H9 (cell line): Measurements from ENCODE around the gene ANO6. TPM values are rescaled to one million over a fixed set of nuclear protein-coding genes. Genes with fewer than 3 reads are reported as not detected.

ENCODE experiments used
- DNase-seq: peaks from one replicate; pipeline ENCODE4 v3.0.0-alpha.2; 2017
- H2AFZ ChIP-seq: one replicate; pipeline ENCODE4 v1.6.1; 2013; ENCODE audit warnings: mild to moderate bottlenecking, low read length, control low read depth, moderate library complexity
- H2AK5ac ChIP-seq: 2 replicates; pipeline ENCODE4 v1.6.1; 2013; ENCODE audit warnings: low read length, control low read depth, mixed read lengths; ENCODE audit not compliant: insufficient read length
- H2BK120ac ChIP-seq: one replicate; pipeline ENCODE4 v1.6.1; 2013; ENCODE audit warnings: low read depth, mild to moderate bottlenecking, low read length, control low read depth, inconsistent platforms; ENCODE audit not compliant: poor library complexity, severe bottlenecking
- H2BK12ac ChIP-seq: 2 replicates; pipeline ENCODE4 v1.6.1; 2013; ENCODE audit warnings: low read length, control low read depth, mixed read lengths, low read depth; ENCODE audit not compliant: insufficient read length
- H2BK15ac ChIP-seq: 2 replicates; pipeline ENCODE4 v1.6.1; 2013; ENCODE audit warnings: low read depth, low read length, control low read depth
- H2BK20ac ChIP-seq: one replicate; pipeline ENCODE4 v1.6.1; 2013; ENCODE audit warnings: low read depth, mild to moderate bottlenecking, low read length, control low read depth, inconsistent platforms; ENCODE audit not compliant: poor library complexity, severe bottlenecking
- H2BK5ac ChIP-seq: 2 replicates; pipeline ENCODE4 v1.6.1; 2013; ENCODE audit warnings: low read length, control low read depth, mixed read lengths; ENCODE audit not compliant: insufficient read length
- H3K14ac ChIP-seq: 2 replicates; pipeline ENCODE4 v1.6.1; 2013; ENCODE audit warnings: low read length, control low read depth; ENCODE audit not compliant: insufficient read depth
- H3K18ac ChIP-seq: 2 replicates; pipeline ENCODE4 v1.6.1; 2013; ENCODE audit warnings: low read depth, mild to moderate bottlenecking, mixed read lengths, low read length, control low read depth; ENCODE audit not compliant: insufficient read length
- H3K23ac ChIP-seq: 2 replicates; pipeline ENCODE4 v1.6.1; 2013; ENCODE audit warnings: low read length, control low read depth, mixed read lengths, low read depth; ENCODE audit not compliant: insufficient read length
- H3K23me2 ChIP-seq: 2 replicates; pipeline ENCODE4 v1.6.1; 2013; ENCODE audit warnings: low read depth, mild to moderate bottlenecking, mixed read lengths, low read length, control low read depth; ENCODE audit not compliant: insufficient read length, poor library complexity, severe bottlenecking
- H3K27ac ChIP-seq: 2 replicates; pipeline ENCODE4 v1.5.1; 2013; ENCODE audit warnings: low read length, control low read depth, mixed read lengths, low read depth; ENCODE audit not compliant: insufficient read length
- H3K27me3 ChIP-seq: 2 replicates; pipeline ENCODE4 v1.6.1; 2013; ENCODE audit warnings: low read length, control low read depth, inconsistent platforms; ENCODE audit not compliant: insufficient read depth
- H3K4ac ChIP-seq: 2 replicates; pipeline ENCODE4 v1.6.1; 2013; ENCODE audit warnings: low read depth, mild to moderate bottlenecking, control low read depth, inconsistent platforms, low read length, moderate library complexity
- H3K4me1 ChIP-seq: 2 replicates; pipeline ENCODE4 v1.6.1; 2013; ENCODE audit warnings: low read length, control low read depth, inconsistent platforms; ENCODE audit not compliant: insufficient read depth
- H3K4me2 ChIP-seq: 2 replicates; pipeline ENCODE4 v1.6.1; 2013; ENCODE audit warnings: low read length, control low read depth, mixed read lengths; ENCODE audit not compliant: insufficient read length, insufficient read depth
- H3K56ac ChIP-seq: 2 replicates; pipeline ENCODE4 v1.6.1; 2013; ENCODE audit warnings: low read depth, mild to moderate bottlenecking, mixed read lengths, low read length, control low read depth; ENCODE audit not compliant: insufficient read length
- H3K79me1 ChIP-seq: 2 replicates; pipeline ENCODE4 v1.6.1; 2013; ENCODE audit warnings: low read depth, mild to moderate bottlenecking, moderate library complexity, low read length, control low read depth, inconsistent platforms; ENCODE audit not compliant: insufficient read depth, poor library complexity, severe bottlenecking
- H3K79me2 ChIP-seq: 2 replicates; pipeline ENCODE4 v1.6.1; 2013; ENCODE audit warnings: low read length, control low read depth, inconsistent platforms; ENCODE audit not compliant: insufficient read depth
- H3K9ac ChIP-seq: 2 replicates; pipeline ENCODE4 v1.6.1; 2013; ENCODE audit warnings: low read length, control low read depth, mixed read lengths; ENCODE audit not compliant: insufficient read length; ENCODE audit errors: extremely low read depth
- H3K9me3 ChIP-seq: one replicate; pipeline ENCODE4 v1.6.1; 2013; ENCODE audit warnings: low read depth, low read length, inconsistent platforms; ENCODE audit not compliant: control insufficient read depth
- H3T11ph ChIP-seq: one replicate; pipeline ENCODE4 v1.6.1; 2013; ENCODE audit warnings: mild to moderate bottlenecking, low read length, control low read depth, inconsistent platforms
- H4K20me1 ChIP-seq: one replicate; pipeline ENCODE4 v1.6.1; 2013; ENCODE audit not compliant: control insufficient read depth, insufficient read length, insufficient read depth
- H4K5ac ChIP-seq: 2 replicates; pipeline ENCODE4 v1.6.1; 2013; ENCODE audit warnings: low read depth, mild to moderate bottlenecking, mixed read lengths, low read length, control low read depth; ENCODE audit not compliant: insufficient read length
- H4K8ac ChIP-seq: replicated peaks from 2 replicates; pipeline ENCODE4 v1.6.1; 2013; ENCODE audit warnings: low read length, control low read depth, mixed read lengths, low read depth; ENCODE audit not compliant: insufficient read length
- H4K91ac ChIP-seq: 2 replicates; pipeline ENCODE4 v1.6.1; 2013; ENCODE audit warnings: low read depth, mild to moderate bottlenecking, moderate library complexity, mixed read lengths, low read length, control low read depth; ENCODE audit not compliant: insufficient read length
- H3K27ac Mint-ChIP-seq, 3 experiments: 2 replicates in 2 of 3; 3 replicates in 1 of 3; pipeline ENCODE4 v1.8.0; 2020 to 2021; ENCODE audit warnings: mixed read lengths in 3 of 3, mild to moderate bottlenecking in 1 of 3, moderate library complexity in 1 of 3
- H3K27me3 Mint-ChIP-seq: 2 replicates; pipeline ENCODE4 v1.8.0; 2021; ENCODE audit warnings: low read depth, mild to moderate bottlenecking, moderate library complexity, mixed read lengths
- H3K36me3 Mint-ChIP-seq, 3 experiments: 2 replicates in 2 of 3; 3 replicates in 1 of 3; pipeline ENCODE4 v1.8.0; 2020 to 2021; ENCODE audit warnings: low read depth in 3 of 3, mixed read lengths in 3 of 3; ENCODE audit not compliant: insufficient read depth in 1 of 3
- H3K4me1 Mint-ChIP-seq, 2 experiments: 2 replicates each; pipeline ENCODE4 v1.8.0; 2020; ENCODE audit warnings: mixed read lengths in 2 of 2
- H3K4me3 Mint-ChIP-seq, 2 experiments: 2 replicates in 1 of 2; 3 replicates in 1 of 2; pipeline ENCODE4 v1.8.0; 2020 to 2021; ENCODE audit warnings: mild to moderate bottlenecking in 2 of 2, mixed read lengths in 2 of 2, moderate library complexity in 1 of 2
- H3K9me3 Mint-ChIP-seq, 2 experiments: 2 replicates in 1 of 2; 3 replicates in 1 of 2; pipeline ENCODE4 v1.8.0; 2020; ENCODE audit warnings: mild to moderate bottlenecking in 2 of 2, mixed read lengths in 2 of 2, moderate library complexity in 1 of 2
- WGBS: extraction: QIAGEN DNeasy Blood & Tissue Kit; methylation state at CpG from one replicate; pipeline ENCODE4 v1.1.7; 2013; ENCODE audit warnings: missing lambda C conversion rate, low lambda C conversion rate, mixed read lengths; ENCODE audit not compliant: insufficient read length; ENCODE audit errors: extremely low coverage; 5-methylcytosine and 5-hydroxymethylcytosine counted together
- total RNA-seq: library from RNA; stranded (reverse); gene quantifications from 2 replicates; pipeline ENCODE4 v1.2.1, GENCODE V29; 2021
- TF ChIP-seq, protein P1 (sequence below): fragments of 200-600 bp; sonication (generic); conservative IDR thresholded peaks from 3 replicates; pipeline ENCODE4 v1.8.0; 2021; ENCODE audit warnings: antibody characterized with exemption, mild to moderate bottlenecking

The ANO6 gene
- total RNA-seq, 1 experiment from 2014 or later, result 24.3 TPM

GRCh38 chr12:45388545-45388944, 172.7 kb downstream of the ANO6 start:
- no CpG with 5 or more reads among the region's 1 CpG for WGBS
- Histone ChIP-seq H3T11ph (no peak overlapping the region), H2BK20ac (no peak overlapping the region), H2BK5ac (no peak overlapping the region), H3K23me2 (no peaks in the 10 kb centered on the region), H3K79me2 (no peaks in the 10 kb centered on the region), H3K14ac (no peak overlapping the region), H2BK12ac (no peak overlapping the region), H2AK5ac (no peak overlapping the region), H3K18ac (no peak overlapping the region), H3K27me3 (no peaks in the 10 kb centered on the region), H4K91ac (no peak overlapping the region), H4K20me1 (no peaks in the 10 kb centered on the region), H4K8ac (no peak overlapping the region), H3K23ac (no peak overlapping the region), H3K4me2 (no peak overlapping the region), H3K9me3 (no peaks in the 10 kb centered on the region), H4K5ac (no peak overlapping the region), H3K27ac (no peak overlapping the region), H3K4ac (no peak overlapping the region), H2AFZ (no peak overlapping the region), H3K56ac (no peak overlapping the region), H3K79me1 (no peaks in the 10 kb centered on the region), H2BK15ac (no peak overlapping the region), H3K4me1 (no peaks in the 10 kb centered on the region), H3K9ac (no peak overlapping the region), H2BK120ac (no peak overlapping the region)
- Mint-ChIP-seq H3K4me1 (peaks cover 13 to 15% of the 10 kb centered on the region in 2 experiments), H3K4me3 (no peak overlapping the region), H3K9me3 (peaks cover 15% of the 10 kb centered on the region in 2 experiments; a peak in 4 of 5 replicates), H3K36me3 (peaks cover 31 to 41% (median 40%) of the 10 kb centered on the region in 3 experiments), H3K27ac (peak overlapping the region in 1 of 3 experiments; percentile 86; a peak in 3 of 7 replicates), H3K27me3 (no peaks in the 10 kb centered on the region)
- no peak for DNase-seq
- TF ChIP-seq, protein P1, sequence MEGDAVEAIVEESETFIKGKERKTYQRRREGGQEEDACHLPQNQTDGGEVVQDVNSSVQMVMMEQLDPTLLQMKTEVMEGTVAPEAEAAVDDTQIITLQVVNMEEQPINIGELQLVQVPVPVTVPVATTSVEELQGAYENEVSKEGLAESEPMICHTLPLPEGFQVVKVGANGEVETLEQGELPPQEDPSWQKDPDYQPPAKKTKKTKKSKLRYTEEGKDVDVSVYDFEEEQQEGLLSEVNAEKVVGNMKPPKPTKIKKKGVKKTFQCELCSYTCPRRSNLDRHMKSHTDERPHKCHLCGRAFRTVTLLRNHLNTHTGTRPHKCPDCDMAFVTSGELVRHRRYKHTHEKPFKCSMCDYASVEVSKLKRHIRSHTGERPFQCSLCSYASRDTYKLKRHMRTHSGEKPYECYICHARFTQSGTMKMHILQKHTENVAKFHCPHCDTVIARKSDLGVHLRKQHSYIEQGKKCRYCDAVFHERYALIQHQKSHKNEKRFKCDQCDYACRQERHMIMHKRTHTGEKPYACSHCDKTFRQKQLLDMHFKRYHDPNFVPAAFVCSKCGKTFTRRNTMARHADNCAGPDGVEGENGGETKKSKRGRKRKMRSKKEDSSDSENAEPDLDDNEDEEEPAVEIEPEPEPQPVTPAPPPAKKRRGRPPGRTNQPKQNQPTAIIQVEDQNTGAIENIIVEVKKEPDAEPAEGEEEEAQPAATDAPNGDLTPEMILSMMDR, result peak; percentile 72
